T-helper 1 cell treated with Interleukin-12 subunit alpha and Interleukin-12 subunit beta and Interleukin-4 antibody, amounts not matched to agents 30 ng/mL and 1 ng/mL, for 36 hours (primary cell): Measurements from ENCODE around the gene PCDHGA2. TPM values are rescaled to one million over a fixed set of nuclear protein-coding genes. Genes with fewer than 3 reads are reported as not detected.
"Not testable (repeated sequence)": the region's sequence is repeated elsewhere in the genome, so short reads cannot be mapped to it uniquely, and the experiment has no call there.

ENCODE experiments used
- intact Hi-C: fragments of 100-400 bp; cut with micrococcal nuclease; formaldehyde crosslinking; loops from one replicate; pipeline ENCODE4 v1.15.1; 2024
- total RNA-seq: library from RNA; stranded (reverse); gene quantifications from 2 replicates; pipeline ENCODE4 v1.2.3, GENCODE V29; 2022

PCDHGA2 gene
- total RNA-seq: 0.05 and 0.07 TPM in 2 replicates

DNA sequence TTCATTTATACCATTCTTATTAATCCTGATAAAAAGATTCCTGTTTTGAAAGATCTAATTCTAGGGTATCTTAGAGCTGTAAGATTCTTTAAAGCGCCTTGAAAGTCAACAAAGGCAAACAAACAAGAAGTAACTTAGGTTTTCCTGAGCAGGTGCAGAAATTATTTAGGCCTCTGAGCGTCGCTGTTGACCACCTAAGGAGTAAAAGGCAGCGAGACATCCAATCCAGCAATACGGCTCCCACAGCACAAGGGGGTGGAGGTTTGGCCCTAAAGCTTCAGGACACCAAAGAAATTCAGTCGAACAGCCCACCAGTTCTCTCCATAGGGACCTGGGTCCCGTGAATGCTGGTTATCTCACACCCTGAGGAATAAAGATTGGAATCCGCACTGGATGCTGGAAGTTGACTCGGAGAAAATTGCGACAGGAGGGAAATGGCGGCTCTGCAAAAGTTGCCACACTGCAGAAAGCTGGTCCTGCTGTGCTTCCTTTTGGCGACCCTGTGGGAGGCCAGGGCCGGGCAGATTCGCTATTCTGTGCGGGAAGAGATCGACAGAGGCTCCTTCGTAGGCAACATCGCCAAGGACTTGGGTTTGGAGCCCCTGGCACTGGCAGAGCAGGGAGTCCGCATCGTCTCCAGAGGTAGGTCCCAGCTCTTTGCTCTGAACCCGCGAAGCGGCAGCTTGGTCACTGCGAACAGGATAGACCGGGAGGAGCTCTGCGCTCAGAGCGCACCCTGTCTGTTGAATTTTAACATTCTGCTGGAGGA lies at the start of gene PCDHGA2:
TSS of gene PCDHGA2 (plus strand) at position 223 of the 769 bp plus-strand sequence.
- intact Hi-C loops: no loop called here

- intact Hi-C loops: no loop called here
Measured at GRCh38 chr5:141298376-141298775, 40.2 kb upstream of the PCDHGA2 start.

GRCh38 chr5:141303756-141304155 lies 34.8 kb upstream of the PCDHGA2 start, which contains the start of gene SLC25A2:
SLC25A2 (minus strand) TSS chr5:141304049; CDS start chr5:141303865, 184 bp downstream.
- intact Hi-C loops: no loop called here

GRCh38 chr5:141306630-141307029 lies 31.9 kb upstream of the PCDHGA2 start:
- intact Hi-C loops: no loop called here

- intact Hi-C loops: no loop called here
Measured at GRCh38 chr5:141313711-141314110, 24.8 kb upstream of the PCDHGA2 start.

- intact Hi-C loops: not testable (repeated sequence)
Measured at GRCh38 chr5:141316963-141317362, 21.6 kb upstream of the PCDHGA2 start.

GRCh38 chr5:141319202-141319601 lies 19.4 kb upstream of the PCDHGA2 start:
- intact Hi-C loops: no loop called here

DNA sequence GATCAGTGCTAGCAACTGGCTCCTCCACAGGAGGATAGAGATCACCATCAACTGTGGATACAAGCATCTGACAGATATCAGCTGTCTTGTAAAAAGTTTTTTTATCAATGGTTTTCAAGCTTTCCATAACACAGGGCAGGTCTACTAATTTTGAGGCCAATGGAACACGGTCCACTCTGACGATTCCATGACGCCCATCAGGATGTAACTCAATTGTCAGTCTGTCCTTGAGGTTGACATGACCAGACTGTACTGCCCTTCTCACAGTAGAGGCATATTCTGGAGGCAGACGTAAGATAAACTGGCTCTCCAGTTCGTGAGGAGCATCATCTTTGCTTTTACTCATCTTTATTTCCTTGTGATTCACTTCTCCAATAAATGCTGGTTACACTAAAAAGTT lies 18.9 kb upstream of the PCDHGA2 start:
- intact Hi-C loops: loop anchor here (1.0 to 10.0 kb wide), 18 partner anchors 35 to 1205 kb away; partner anchors contain the start of genes ANKHD1, APBB3, CYSTM1 and DELE1

- intact Hi-C loops: loop anchor here (1.0 to 10.0 kb wide), 18 partner anchors 34 to 1206 kb away; partner anchors contain the start of genes ANKHD1, APBB3, CYSTM1 and DELE1
Measured at GRCh38 chr5:141320225-141321169, 18.1 kb upstream of the PCDHGA2 start, which contains the start of gene TAF7. TAF7 (minus strand) TSS chr5:141320784; CDS start chr5:141320044, 740 bp downstream.

DNA sequence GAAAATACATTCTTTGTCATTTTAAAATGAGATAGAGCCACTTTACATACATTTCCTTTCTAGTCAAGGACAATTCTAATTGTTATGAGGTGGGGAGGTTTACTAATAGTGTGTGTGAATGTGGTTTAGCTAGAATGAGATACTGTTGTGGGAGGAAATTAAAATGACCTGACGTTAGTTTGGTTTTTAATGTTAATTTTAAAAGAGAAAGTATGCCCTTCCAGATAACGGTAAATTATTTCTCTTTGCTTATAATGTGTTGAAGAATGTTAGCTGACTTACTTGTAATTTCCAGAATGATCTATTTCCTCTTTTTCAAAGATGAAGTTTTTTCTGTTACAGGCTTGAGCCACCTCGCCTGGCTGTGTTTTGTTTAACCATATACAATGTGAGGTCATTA lies 16.3 kb upstream of the PCDHGA2 start:
- intact Hi-C loops: loop anchor here (5.0 to 10.0 kb wide), 3 partner anchors 675 to 1207 kb away; partner anchors contain the start of genes APBB3, IK, NDUFA2 and PURA

- intact Hi-C loops: loop anchor here (1.0 to 10.0 kb wide), 6 partner anchors 46 to 1211 kb away; partner anchors contain the start of genes APBB3, PCDHGA6, PCDHGB3 and PURA
Measured at GRCh38 chr5:141326088-141326854, 12.3 kb upstream of the PCDHGA2 start.

- intact Hi-C loops: loop anchor here (1.0 to 10.0 kb wide), 4 partner anchors 44 to 1213 kb away; partner anchors contain the start of genes APBB3, PCDHGA6, PCDHGB3 and PURA
Measured at GRCh38 chr5:141328231-141328630, 10.3 kb upstream of the PCDHGA2 start.

GRCh38 chr5:141330299-141331080 lies 8.1 kb upstream of the PCDHGA2 start, which contains the start of gene PCDHGA1:
PCDHGA1 (plus strand) TSS chr5:141330514.
- intact Hi-C loops: no loop called here

- intact Hi-C loops: not testable (repeated sequence)
Measured at GRCh38 chr5:141332571-141332970, 6.0 kb upstream of the PCDHGA2 start.

DNA sequence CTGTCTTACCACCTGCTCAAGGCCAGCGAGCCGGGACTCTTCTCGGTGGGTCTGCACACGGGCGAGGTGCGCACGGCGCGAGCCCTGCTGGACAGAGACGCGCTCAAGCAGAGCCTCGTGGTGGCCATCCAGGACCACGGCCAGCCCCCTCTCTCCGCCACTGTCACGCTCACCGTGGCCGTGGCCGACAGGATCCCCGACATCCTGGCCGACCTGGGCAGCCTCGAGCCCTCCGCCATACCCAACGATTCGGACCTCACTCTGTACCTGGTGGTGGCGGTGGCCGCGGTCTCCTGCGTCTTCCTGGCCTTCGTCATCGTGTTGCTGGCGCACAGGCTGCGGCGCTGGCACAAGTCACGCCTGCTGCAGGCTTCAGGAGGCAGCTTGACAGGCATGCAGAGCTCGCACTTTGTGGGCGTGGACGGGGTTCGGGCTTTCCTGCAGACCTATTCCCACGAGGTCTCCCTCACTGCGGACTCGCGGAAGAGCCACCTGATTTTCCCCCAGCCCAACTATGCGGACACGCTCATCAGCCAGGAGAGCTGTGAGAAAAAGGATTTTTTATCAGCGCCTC lies 2.3 kb downstream of the PCDHGA2 start:
- intact Hi-C loops: loop anchor here (5.0 kb wide), 2 partner anchors 171 to 216 kb away; no protein-coding TSS in a partner anchor

DNA sequence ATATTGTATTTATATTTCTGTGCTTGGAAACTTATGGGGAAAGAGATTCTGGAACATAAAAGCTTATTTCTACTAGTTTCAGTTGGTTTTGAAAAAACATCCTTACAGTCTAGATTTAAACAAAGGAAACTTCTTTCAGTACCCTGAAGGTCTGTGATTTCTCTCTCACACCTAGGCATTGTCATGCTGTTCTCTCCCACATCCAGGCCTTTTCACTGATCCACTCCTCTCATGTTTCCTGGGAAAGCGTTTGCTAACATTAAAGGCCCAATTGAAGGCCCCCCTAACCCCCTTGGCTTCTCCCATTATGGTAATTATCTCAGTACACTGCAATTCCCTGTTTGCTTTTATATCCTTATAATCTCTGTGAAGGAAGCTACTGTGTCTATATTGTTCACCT lies 4.2 kb downstream of the PCDHGA2 start:
- intact Hi-C loops: loop anchor here (5.0 kb wide), 2 partner anchors 170 to 215 kb away; no protein-coding TSS in a partner anchor

- intact Hi-C loops: loop anchor here (5.0 kb wide), 2 partner anchors 169 to 214 kb away; no protein-coding TSS in a partner anchor
Measured at GRCh38 chr5:141343242-141343952, 4.8 kb downstream of the PCDHGA2 start, which contains the start of gene PCDHGA3. PCDHGA3 (plus strand) TSS chr5:141343829; CDS start chr5:141344034, 205 bp downstream.

DNA sequence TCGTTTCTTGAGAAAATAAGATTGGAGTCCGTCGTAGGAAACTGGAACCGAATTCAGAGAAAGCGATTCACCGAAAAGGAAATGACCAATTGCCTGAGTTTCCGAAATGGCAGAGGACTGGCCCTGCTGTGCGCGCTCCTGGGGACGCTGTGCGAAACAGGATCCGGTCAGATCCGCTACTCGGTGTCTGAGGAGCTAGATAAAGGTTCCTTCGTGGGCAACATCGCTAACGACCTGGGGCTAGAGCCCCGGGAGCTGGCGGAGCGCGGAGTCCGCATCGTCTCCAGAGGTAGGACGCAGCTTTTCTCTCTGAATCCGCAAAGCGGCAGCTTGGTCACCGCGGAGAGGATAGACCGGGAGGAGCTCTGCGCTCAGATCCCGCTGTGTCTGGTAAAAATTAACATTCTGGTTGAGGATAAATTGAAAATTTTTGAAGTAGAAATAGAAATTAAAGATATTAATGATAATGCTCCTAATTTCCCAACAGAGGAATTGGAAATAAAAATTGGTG lies 5.4 kb downstream of the PCDHGA2 start:
- intact Hi-C loops: loop anchor here (5.0 kb wide), 2 partner anchors 168 to 213 kb away; no protein-coding TSS in a partner anchor
